Lower leg skin (tissue), 3 donors: ENCODE measurements around the gene SUN2.

Source experiments
- CTCF ChIP-seq, 3 donors: fragments of 450-650 bp; IDR thresholded peaks; one replicate each; pipeline ENCODE4 v1.5.1; 2016; ENCODE audit warnings: antibody characterized with exemption in 3 of 3, mild to moderate bottlenecking in 3 of 3, moderate library complexity in 2 of 3
- POLR2A ChIP-seq, 2 donors: fragments of 450-650 bp; IDR thresholded peaks; one replicate each; pipeline ENCODE4 v1.6.1; 2016 to 2017; ENCODE audit warnings: antibody characterized with exemption in 2 of 2, mild to moderate bottlenecking in 1 of 2, moderate library complexity in 1 of 2

- TF ChIP-seq POLR2A (IDR thresholded peaks at IDR 0.05) (no peak), CTCF (IDR thresholded peaks at IDR 0.05) (no peak)
Observed at GRCh38 chr22:38751422-38752346, 4.1 kb downstream of the SUN2 start.
